Measurements from ENCODE around the gene KIT. TPM values are rescaled to one million over a fixed set of nuclear protein-coding genes. Genes with fewer than 3 reads are reported as not detected.

Gene KIT
- total and polyA plus RNA-seq, 2 donors (not counting 1 experiment from before 2014, with no cell fraction given), result 0.50 to 19.9 TPM

- Histone ChIP-seq H3K79me2 (ENCODE audit: control insufficient read depth, insufficient read depth, low read length) (no peaks in the 10 kb centered on the region), H2AFZ (ENCODE audit: low read length) (no peak overlapping the region), H3K4me2 (ENCODE audit: extremely low read depth, insufficient read depth, low read length) (no peak overlapping the region), H3K4me1 (ENCODE audit: control insufficient read depth, extremely low read depth, insufficient read depth, low read length) (peaks cover 10% of the 10 kb centered on the region), H3K9me3 (ENCODE audit: control insufficient read depth, insufficient read depth, low read depth, low read length) (no peaks in the 10 kb centered on the region), H3K9ac (ENCODE audit: insufficient read depth, low read length) (no peak overlapping the region), H4K20me1 (ENCODE audit: control insufficient read depth, extremely low read depth, insufficient read depth, low read length) (no peaks in the 10 kb centered on the region), H3K27me3 (ENCODE audit: control insufficient read depth, insufficient read depth, low read length) (no peaks in the 10 kb centered on the region), H3K27ac (ENCODE audit: insufficient read depth, low read length) (no peak overlapping the region), H3K36me3 (ENCODE audit: control insufficient read depth, insufficient read depth, low read length) (no peaks in the 10 kb centered on the region), H3K4me3 (replicated peaks in 1 of 4; ENCODE audit: control extremely low read depth in 1 of 4, insufficient read depth in 1 of 4, low read depth in 3 of 4, low read length in 4 of 4) (no peak overlapping the region)
- DNase-seq (ENCODE audit: low read depth in 2 of 2), result no peak
- TF ChIP-seq EZH2 (IDR thresholded peaks at IDR 0.05; ENCODE audit: low read length, missing control alignments) (no peak), CTCF (conservative IDR thresholded peaks at IDR 0.05 in 1 of 2, IDR thresholded peaks at IDR 0.05 in 1 of 2; ENCODE audit: low read depth in 1 of 2, low read length in 2 of 2) (no peak)
These were observed 122.4 kb downstream of the KIT start for GRCh38 chr4:54780149-54780495.

GRCh38 chr4:54781756-54782155 lies 124.0 kb downstream of the KIT start:
- Histone ChIP-seq H4K20me1 (ENCODE audit: control insufficient read depth, extremely low read depth, insufficient read depth, low read length) (no peaks in the 10 kb centered on the region), H3K36me3 (ENCODE audit: control insufficient read depth, insufficient read depth, low read length) (no peaks in the 10 kb centered on the region), H3K4me2 (ENCODE audit: extremely low read depth, insufficient read depth, low read length) (no peak overlapping the region), H3K4me3 (replicated peaks in 1 of 4; ENCODE audit: control extremely low read depth in 1 of 4, insufficient read depth in 1 of 4, low read depth in 3 of 4, low read length in 4 of 4) (no peak overlapping the region), H3K4me1 (ENCODE audit: control insufficient read depth, extremely low read depth, insufficient read depth, low read length) (peaks cover 10% of the 10 kb centered on the region), H3K27me3 (ENCODE audit: control insufficient read depth, insufficient read depth, low read length) (no peaks in the 10 kb centered on the region), H3K9me3 (ENCODE audit: control insufficient read depth, insufficient read depth, low read depth, low read length) (no peaks in the 10 kb centered on the region), H3K27ac (ENCODE audit: insufficient read depth, low read length) (no peak overlapping the region), H3K79me2 (ENCODE audit: control insufficient read depth, insufficient read depth, low read length) (no peaks in the 10 kb centered on the region), H2AFZ (ENCODE audit: low read length) (peak overlapping the region; percentile 10), H3K9ac (ENCODE audit: insufficient read depth, low read length) (no peak overlapping the region)
- peak in 1 of 2 donors; percentile 2 for DNase-seq (ENCODE audit: low read depth in 2 of 2)
- no peak for TF ChIP-seq EZH2 (IDR thresholded peaks at IDR 0.05; ENCODE audit: low read length, missing control alignments)
- TF ChIP-seq CTCF (conservative IDR thresholded peaks at IDR 0.05 in 1 of 2, IDR thresholded peaks at IDR 0.05 in 1 of 2; ENCODE audit: low read depth in 1 of 2, low read length in 2 of 2), result no peak

- peak overlapping the region; percentile 18 for H3K4me2 ChIP-seq (ENCODE audit: extremely low read depth, insufficient read depth, low read length)
- H3K9me3 ChIP-seq (ENCODE audit: control insufficient read depth, insufficient read depth, low read depth, low read length), result no peaks in the 10 kb centered on the region
- H3K27ac ChIP-seq (ENCODE audit: insufficient read depth, low read length), result peak overlapping the region; percentile 74
- no peaks in the 10 kb centered on the region for H3K36me3 ChIP-seq (ENCODE audit: control insufficient read depth, insufficient read depth, low read length)
- H3K27me3 ChIP-seq (ENCODE audit: control insufficient read depth, insufficient read depth, low read length), result no peaks in the 10 kb centered on the region
- peak in 1 of 2 donors; percentile 11 for DNase-seq (ENCODE audit: low read depth in 2 of 2)
- no peaks in the 10 kb centered on the region for H3K79me2 ChIP-seq (ENCODE audit: control insufficient read depth, insufficient read depth, low read length)
- H3K9ac ChIP-seq (ENCODE audit: insufficient read depth, low read length), result no peak overlapping the region
- H2AFZ ChIP-seq (ENCODE audit: low read length), result peak overlapping the region; percentile 24
- no peak overlapping the region for H3K4me3 ChIP-seq (replicated peaks in 1 of 4; ENCODE audit: control extremely low read depth in 1 of 4, insufficient read depth in 1 of 4, low read depth in 3 of 4, low read length in 4 of 4)
- H3K4me1 ChIP-seq (ENCODE audit: control insufficient read depth, extremely low read depth, insufficient read depth, low read length), result peaks cover 10% of the 10 kb centered on the region
- no peak for TF ChIP-seq CTCF (conservative IDR thresholded peaks at IDR 0.05 in 1 of 2, IDR thresholded peaks at IDR 0.05 in 1 of 2; ENCODE audit: low read depth in 1 of 2, low read length in 2 of 2)
- no peak for TF ChIP-seq EZH2 (IDR thresholded peaks at IDR 0.05; ENCODE audit: low read length, missing control alignments)
- no peaks in the 10 kb centered on the region for H4K20me1 ChIP-seq (ENCODE audit: control insufficient read depth, extremely low read depth, insufficient read depth, low read length)
These were observed 125.8 kb downstream of the KIT start for GRCh38 chr4:54783402-54784110.
